ENCODE data around the gene MIF4GD.
"Not testable (repeated sequence)": the region's sequence is repeated elsewhere in the genome, so short reads cannot be mapped to it uniquely, and the experiment has no call there.

The MIF4GD gene

GRCh38 chr17:75260641-75261335 is 10.2 kb downstream of the MIF4GD start:
- DNase-seq (ENCODE audit: low read depth): no peak

- DNase-seq (ENCODE audit: low read depth): not testable (repeated sequence)
These were observed 13.8 kb downstream of the MIF4GD start for GRCh38 chr17:75257228-75257627.

- not testable (repeated sequence) for DNase-seq (ENCODE audit: low read depth)
These were observed 14.9 kb downstream of the MIF4GD start for GRCh38 chr17:75255954-75256698.

- DNase-seq (ENCODE audit: low read depth): no peak
These were observed 18.8 kb downstream of the MIF4GD start for GRCh38 chr17:75252039-75252816.

GRCh38 chr17:75250009-75250471 is 21.0 kb downstream of the MIF4GD start:
- peak; percentile 42 for DNase-seq (ENCODE audit: low read depth)

- no peak for DNase-seq (ENCODE audit: low read depth)
These were observed 21.5 kb downstream of the MIF4GD start for GRCh38 chr17:75249564-75249963.

GRCh38 chr17:75246404-75246803 is 24.6 kb downstream of the MIF4GD start:
- DNase-seq (ENCODE audit: low read depth): no peak

- no peak for DNase-seq (ENCODE audit: low read depth)
These were observed 26.0 kb downstream of the MIF4GD start for GRCh38 chr17:75245011-75245410.

GRCh38 chr17:75244133-75244866 is 26.7 kb downstream of the MIF4GD start:
- no peak for DNase-seq (ENCODE audit: low read depth)

GRCh38 chr17:75242461-75243042 is 28.5 kb downstream of the MIF4GD start:
- no peak for DNase-seq (ENCODE audit: low read depth)

GRCh38 chr17:75241996-75242460 is 29.0 kb downstream of the MIF4GD start:
- no peak for DNase-seq (ENCODE audit: low read depth)

GRCh38 chr17:75241502-75241901 is 29.5 kb downstream of the MIF4GD start:
- no peak for DNase-seq (ENCODE audit: low read depth)

GRCh38 chr17:75241143-75241430 is 29.9 kb downstream of the MIF4GD start:
- no peak for DNase-seq (ENCODE audit: low read depth)

- no peak for DNase-seq (ENCODE audit: low read depth)
These were observed 30.5 kb downstream of the MIF4GD start for GRCh38 chr17:75240394-75241142.

GRCh38 chr17:75239778-75240393 is 31.1 kb downstream of the MIF4GD start:
- DNase-seq (ENCODE audit: low read depth): no peak

GRCh38 chr17:75239214-75239613 is 31.8 kb downstream of the MIF4GD start:
- DNase-seq (ENCODE audit: low read depth): no peak

- DNase-seq (ENCODE audit: low read depth): peak; percentile 30
These were observed 32.3 kb downstream of the MIF4GD start for GRCh38 chr17:75238684-75239191.

- DNase-seq (ENCODE audit: low read depth): no peak
These were observed 32.9 kb downstream of the MIF4GD start for GRCh38 chr17:75238020-75238580.

- no peak for DNase-seq (ENCODE audit: low read depth)
These were observed 33.7 kb downstream of the MIF4GD start for GRCh38 chr17:75237100-75238014.

All from stimulated activated CD8-positive, alpha-beta memory T cell treated with anti-CD3 and anti-CD28 coated beads, Interleukin-15, amount 100 ng/mL, for 1 hour (primary cell).